HAP-1 (cell line): ENCODE data around the gene SDK1.

ENCODE experiments used
- DNase-seq, 2 experiments: peaks; one replicate each; pipeline ENCODE4 v3.0.0-alpha.2; 2016 to 2020; ENCODE audit warnings: low spot score in 2 of 2
- H3K27me3 ChIP-seq: fragments of 250-450 bp; sonication (Bioruptor Pico); 2 replicates; pipeline ENCODE4 v1.5.1; 2020; ENCODE audit warnings: low read depth, mild to moderate bottlenecking, moderate library complexity
- H3K36me3 ChIP-seq: fragments of 250-450 bp; sonication (Bioruptor Pico); replicated peaks from 2 replicates; pipeline ENCODE4 v1.5.1; 2020; ENCODE audit warnings: mild to moderate bottlenecking
- H3K4me1 ChIP-seq: fragments of 250-450 bp; sonication (Bioruptor Pico); 2 replicates; pipeline ENCODE4 v1.5.1; 2020; ENCODE audit warnings: mild to moderate bottlenecking
- H3K4me3 ChIP-seq: fragments of 250-450 bp; sonication (Bioruptor Pico); 2 replicates; pipeline ENCODE4 v1.5.1; 2020; ENCODE audit warnings: mild to moderate bottlenecking, moderate library complexity
- H3K9me3 ChIP-seq: fragments of 250-450 bp; sonication (Bioruptor Pico); 2 replicates; pipeline ENCODE4 v1.5.1; 2020; ENCODE audit warnings: mild to moderate bottlenecking, moderate library complexity
- in situ Hi-C: fragments of 300-500 bp; cut with MboI; formaldehyde crosslinking; loops from 3 replicates; pipeline ENCODE4 v1.14.3; 2020; ENCODE audit warnings: low sequenced_read_pairs, inconsistent platforms, mixed read lengths

The SDK1 gene

GRCh38 chr7:3978839-3979238 lies 677.8 kb downstream of the SDK1 start:
- Histone ChIP-seq H3K4me1 (no peaks in the 10 kb centered on the region), H3K36me3 (no peaks in the 10 kb centered on the region), H3K9me3 (no peaks in the 10 kb centered on the region), H3K4me3 (no peak overlapping the region), H3K27me3 (no peaks in the 10 kb centered on the region)
- DNase-seq = no peak
- in situ Hi-C loops = no loop called here

- no peak for DNase-seq
- Histone ChIP-seq H3K4me3 (no peak overlapping the region), H3K36me3 (no peaks in the 10 kb centered on the region), H3K9me3 (no peaks in the 10 kb centered on the region), H3K27me3 (no peaks in the 10 kb centered on the region), H3K4me1 (no peaks in the 10 kb centered on the region)
- in situ Hi-C loops = no loop called here
These were observed 678.7 kb downstream of the SDK1 start for GRCh38 chr7:3979611-3980299.

- Histone ChIP-seq H3K36me3 (no peaks in the 10 kb centered on the region), H3K9me3 (no peaks in the 10 kb centered on the region), H3K27me3 (no peaks in the 10 kb centered on the region), H3K4me3 (no peak overlapping the region), H3K4me1 (no peaks in the 10 kb centered on the region)
- no peak for DNase-seq
- in situ Hi-C loops = no loop called here
These were observed 679.2 kb downstream of the SDK1 start for GRCh38 chr7:3980300-3980643.

GRCh38 chr7:3981281-3981680 lies 680.2 kb downstream of the SDK1 start:
- no peak overlapping the region for H3K4me3 ChIP-seq
- no peaks in the 10 kb centered on the region for H3K4me1 ChIP-seq
- DNase-seq = no peak
- in situ Hi-C loops = no loop called here
- H3K9me3 ChIP-seq = no peaks in the 10 kb centered on the region
- H3K36me3 ChIP-seq = no peaks in the 10 kb centered on the region
- H3K27me3 ChIP-seq = no peaks in the 10 kb centered on the region

GRCh38 chr7:3984456-3984855 lies 683.4 kb downstream of the SDK1 start:
- DNase-seq = no peak
- Histone ChIP-seq H3K4me1 (no peaks in the 10 kb centered on the region), H3K9me3 (no peaks in the 10 kb centered on the region), H3K36me3 (no peaks in the 10 kb centered on the region), H3K27me3 (no peaks in the 10 kb centered on the region), H3K4me3 (no peak overlapping the region)
- in situ Hi-C loops = no loop called here

GRCh38 chr7:3986927-3987326 lies 685.9 kb downstream of the SDK1 start:
- Histone ChIP-seq H3K27me3 (no peaks in the 10 kb centered on the region), H3K36me3 (no peaks in the 10 kb centered on the region), H3K9me3 (no peaks in the 10 kb centered on the region), H3K4me3 (no peak overlapping the region), H3K4me1 (no peaks in the 10 kb centered on the region)
- in situ Hi-C loops = no loop called here
- no peak for DNase-seq

- Histone ChIP-seq H3K36me3 (no peaks in the 10 kb centered on the region), H3K9me3 (no peaks in the 10 kb centered on the region), H3K27me3 (no peaks in the 10 kb centered on the region), H3K4me1 (no peaks in the 10 kb centered on the region), H3K4me3 (no peak overlapping the region)
- DNase-seq = no peak
- in situ Hi-C loops = no loop called here
These were observed 686.4 kb downstream of the SDK1 start for GRCh38 chr7:3987426-3987927.

- Histone ChIP-seq H3K9me3 (no peaks in the 10 kb centered on the region), H3K4me3 (no peak overlapping the region), H3K4me1 (no peaks in the 10 kb centered on the region), H3K27me3 (no peaks in the 10 kb centered on the region), H3K36me3 (no peaks in the 10 kb centered on the region)
- in situ Hi-C loops = no loop called here
- DNase-seq = no peak
These were observed 688.7 kb downstream of the SDK1 start for GRCh38 chr7:3989723-3990122.

GRCh38 chr7:3991731-3992231 lies 690.7 kb downstream of the SDK1 start:
- H3K36me3 ChIP-seq = no peaks in the 10 kb centered on the region

GRCh38 chr7:3992841-3993240 lies 691.8 kb downstream of the SDK1 start:
- in situ Hi-C loops = no loop called here
- H3K27me3 ChIP-seq = no peaks in the 10 kb centered on the region
- H3K36me3 ChIP-seq = no peaks in the 10 kb centered on the region
- H3K4me3 ChIP-seq = no peak overlapping the region
- no peaks in the 10 kb centered on the region for H3K4me1 ChIP-seq
- no peak for DNase-seq
- no peaks in the 10 kb centered on the region for H3K9me3 ChIP-seq

More at GRCh38 chr7:3991731-3992231, 690.7 kb downstream of the SDK1 start:
- no peak overlapping the region for H3K4me3 ChIP-seq
- in situ Hi-C loops = no loop called here
- H3K9me3 ChIP-seq = no peaks in the 10 kb centered on the region
- no peak for DNase-seq
- H3K4me1 ChIP-seq = no peaks in the 10 kb centered on the region
- H3K27me3 ChIP-seq = no peaks in the 10 kb centered on the region

- H3K9me3 ChIP-seq = no peaks in the 10 kb centered on the region; the same call in 1 of the 2 replicates
- no peaks in the 10 kb centered on the region for H3K4me1 ChIP-seq
- in situ Hi-C loops = no loop called here
- no peak overlapping the region for H3K4me3 ChIP-seq
- no peak for DNase-seq
- no peaks in the 10 kb centered on the region for H3K36me3 ChIP-seq
- no peaks in the 10 kb centered on the region for H3K27me3 ChIP-seq
These were observed 693.7 kb downstream of the SDK1 start for GRCh38 chr7:3994764-3995163.

GRCh38 chr7:3995187-3995586 lies 694.1 kb downstream of the SDK1 start:
- DNase-seq = peak in 1 of 2 experiments; percentile 17
- Histone ChIP-seq H3K4me1 (no peaks in the 10 kb centered on the region), H3K27me3 (no peaks in the 10 kb centered on the region), H3K9me3 (no peaks in the 10 kb centered on the region; the same call in 1 of the 2 replicates), H3K36me3 (no peaks in the 10 kb centered on the region), H3K4me3 (no peak overlapping the region)
- in situ Hi-C loops = no loop called here

GRCh38 chr7:3998060-3998459 lies 697.0 kb downstream of the SDK1 start:
- no peaks in the 10 kb centered on the region for H3K4me1 ChIP-seq
- H3K36me3 ChIP-seq = no peaks in the 10 kb centered on the region
- H3K27me3 ChIP-seq = no peaks in the 10 kb centered on the region
- in situ Hi-C loops = no loop called here
- no peak for DNase-seq
- no peaks in the 10 kb centered on the region; the same call in 1 of the 2 replicates for H3K9me3 ChIP-seq
- no peak overlapping the region for H3K4me3 ChIP-seq

GRCh38 chr7:4000139-4000538 lies 699.1 kb downstream of the SDK1 start:
- Histone ChIP-seq H3K36me3 (no peaks in the 10 kb centered on the region), H3K4me3 (no peak overlapping the region), H3K27me3 (no peaks in the 10 kb centered on the region), H3K9me3 (no peaks in the 10 kb centered on the region; the same call in 1 of the 2 replicates), H3K4me1 (no peaks in the 10 kb centered on the region)
- no peak for DNase-seq
- in situ Hi-C loops = no loop called here

- in situ Hi-C loops = no loop called here
These were observed 699.9 kb downstream of the SDK1 start for GRCh38 chr7:4000934-4001333.

More at GRCh38 chr7:4000934-4001333, 699.9 kb downstream of the SDK1 start:
- no peak for DNase-seq
- Histone ChIP-seq H3K36me3 (no peaks in the 10 kb centered on the region), H3K27me3 (no peaks in the 10 kb centered on the region), H3K4me3 (no peak overlapping the region), H3K9me3 (no peaks in the 10 kb centered on the region; the same call in 1 of the 2 replicates), H3K4me1 (no peaks in the 10 kb centered on the region)
